Peyer's patch (tissue), 4 donors: ENCODE data around the gene ATP9B. TPM values are rescaled to one million over a fixed set of nuclear protein-coding genes. Genes with fewer than 3 reads are reported as not detected.

Experiments
- DNase-seq, 3 donors: peaks; one replicate each; pipeline ENCODE4 v3.0.0-alpha.2; 2017 to 2019
- H3K27ac ChIP-seq, 4 donors: fragments of 200-600 bp; sonication (generic); one replicate each; pipeline ENCODE4 v1.5.1; 2016 to 2019
- H3K27me3 ChIP-seq, 2 donors: fragments of 200-600 bp; sonication (generic); one replicate each; pipeline ENCODE4 v1.5.1; 2019
- H3K36me3 ChIP-seq, 3 donors: fragments of 200-600 bp; sonication (generic); one replicate each; pipeline ENCODE4 v1.5.1; 2016 to 2019
- H3K4me1 ChIP-seq, 4 donors: fragments of 200-600 bp; sonication (generic); one replicate each; pipeline ENCODE4 v1.5.1; 2016 to 2019
- H3K4me3 ChIP-seq, 4 donors: fragments of 200-600 bp; sonication (generic); 1 replicate in 3 of 4; 2 replicates in 1 of 4; pipeline ENCODE4 v1.5.1; 2016 to 2019; ENCODE audit warnings: mild to moderate bottlenecking in 1 of 4
- H3K9me3 ChIP-seq, 4 donors: fragments of 200-600 bp; sonication (generic); one replicate each; pipeline ENCODE4 v1.5.1; 2016 to 2019; ENCODE audit warnings: mild to moderate bottlenecking in 1 of 4
- POLR2A ChIP-seq, 2 donors: fragments of 450-650 bp; IDR thresholded peaks; one replicate each; pipeline ENCODE4 v1.5.1; 2017; ENCODE audit warnings: antibody characterized with exemption in 2 of 2, mild to moderate bottlenecking in 2 of 2, moderate library complexity in 2 of 2
- total RNA-seq, 4 donors: library from RNA; depleted of rRNA; stranded (reverse); fragments of >200 nt; gene quantifications; one replicate each; pipeline ENCODE4 v1.1.0, GENCODE V29; 2016
- TF ChIP-seq, protein P1 (sequence below), 6 experiments: fragments of 450-650 bp in 4 of 6; fragments of 200-600 bp in 2 of 6; sonication (generic) in 1 of 6; IDR thresholded peaks; one replicate each; pipeline ENCODE4 v1.5.1; 2017 to 2019; ENCODE audit warnings: antibody characterized with exemption in 6 of 6, mild to moderate bottlenecking in 3 of 6, moderate library complexity in 1 of 6

ATP9B gene
- total RNA-seq, 4 donors from 2014 or later: 37.5 to 107 (median 61.9) TPM

DNA sequence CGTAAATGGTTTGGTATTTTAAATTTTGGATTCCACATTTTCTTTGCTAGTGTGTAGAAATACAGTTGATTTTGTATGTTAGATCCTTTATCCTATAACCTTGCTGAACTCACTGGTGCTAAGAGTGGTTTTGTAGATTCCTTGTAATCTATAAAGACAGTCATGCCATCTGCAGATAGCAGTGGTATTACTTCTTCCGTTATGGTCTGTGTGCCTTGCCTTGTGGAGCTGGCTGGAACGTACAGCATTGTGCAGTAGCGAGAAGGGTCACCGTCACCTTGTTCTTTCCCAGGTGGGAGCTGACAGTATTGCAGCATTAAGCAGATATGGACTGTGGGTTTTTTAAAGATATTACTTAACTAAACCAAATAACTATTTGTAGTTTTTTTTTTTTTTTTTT is 33.7 kb downstream of the ATP9B start:
- no peak for TF ChIP-seq POLR2A (IDR thresholded peaks at IDR 0.05)
- TF ChIP-seq, protein P1, sequence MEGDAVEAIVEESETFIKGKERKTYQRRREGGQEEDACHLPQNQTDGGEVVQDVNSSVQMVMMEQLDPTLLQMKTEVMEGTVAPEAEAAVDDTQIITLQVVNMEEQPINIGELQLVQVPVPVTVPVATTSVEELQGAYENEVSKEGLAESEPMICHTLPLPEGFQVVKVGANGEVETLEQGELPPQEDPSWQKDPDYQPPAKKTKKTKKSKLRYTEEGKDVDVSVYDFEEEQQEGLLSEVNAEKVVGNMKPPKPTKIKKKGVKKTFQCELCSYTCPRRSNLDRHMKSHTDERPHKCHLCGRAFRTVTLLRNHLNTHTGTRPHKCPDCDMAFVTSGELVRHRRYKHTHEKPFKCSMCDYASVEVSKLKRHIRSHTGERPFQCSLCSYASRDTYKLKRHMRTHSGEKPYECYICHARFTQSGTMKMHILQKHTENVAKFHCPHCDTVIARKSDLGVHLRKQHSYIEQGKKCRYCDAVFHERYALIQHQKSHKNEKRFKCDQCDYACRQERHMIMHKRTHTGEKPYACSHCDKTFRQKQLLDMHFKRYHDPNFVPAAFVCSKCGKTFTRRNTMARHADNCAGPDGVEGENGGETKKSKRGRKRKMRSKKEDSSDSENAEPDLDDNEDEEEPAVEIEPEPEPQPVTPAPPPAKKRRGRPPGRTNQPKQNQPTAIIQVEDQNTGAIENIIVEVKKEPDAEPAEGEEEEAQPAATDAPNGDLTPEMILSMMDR (IDR thresholded peaks at IDR 0.05): no peak
- peaks cover 0 to 8% (median 0%) of the 10 kb centered on the region in 3 donors for H3K36me3 ChIP-seq
- H3K9me3 ChIP-seq: no peaks in the 10 kb centered on the region
- H3K27me3 ChIP-seq: no peaks in the 10 kb centered on the region
- no peak for DNase-seq
- no peaks in the 10 kb centered on the region for H3K4me1 ChIP-seq
- H3K27ac ChIP-seq: no peak overlapping the region
- no peak overlapping the region for H3K4me3 ChIP-seq

DNA sequence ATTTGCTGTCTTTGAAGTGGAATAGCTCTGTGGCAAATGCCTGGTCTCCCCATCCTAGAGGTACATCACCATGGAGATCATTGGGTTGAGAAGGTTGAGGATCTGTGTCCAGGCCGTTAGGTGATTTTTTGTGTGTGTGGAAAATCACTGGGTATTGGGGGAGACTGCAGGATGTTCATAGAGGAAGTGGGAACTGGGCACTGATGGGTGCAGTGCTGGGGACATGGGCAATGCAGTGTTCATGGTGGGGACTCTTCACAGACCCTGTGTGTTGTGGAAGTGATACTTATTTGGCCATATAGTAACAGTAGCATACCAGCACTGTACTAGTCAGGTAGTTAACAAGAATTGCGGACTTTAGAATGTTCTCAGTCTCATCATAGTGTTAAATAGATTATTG is 34.9 kb downstream of the ATP9B start:
- H3K9me3 ChIP-seq: no peaks in the 10 kb centered on the region
- H3K36me3 ChIP-seq: peaks cover 0 to 8% (median 0%) of the 10 kb centered on the region in 3 donors
- no peak for DNase-seq
- no peak overlapping the region for H3K27ac ChIP-seq
- H3K4me3 ChIP-seq: no peak overlapping the region
- H3K27me3 ChIP-seq: no peaks in the 10 kb centered on the region
- no peak for TF ChIP-seq POLR2A (IDR thresholded peaks at IDR 0.05)
- TF ChIP-seq, protein P1 (IDR thresholded peaks at IDR 0.05): no peak
- no peaks in the 10 kb centered on the region for H3K4me1 ChIP-seq

DNA sequence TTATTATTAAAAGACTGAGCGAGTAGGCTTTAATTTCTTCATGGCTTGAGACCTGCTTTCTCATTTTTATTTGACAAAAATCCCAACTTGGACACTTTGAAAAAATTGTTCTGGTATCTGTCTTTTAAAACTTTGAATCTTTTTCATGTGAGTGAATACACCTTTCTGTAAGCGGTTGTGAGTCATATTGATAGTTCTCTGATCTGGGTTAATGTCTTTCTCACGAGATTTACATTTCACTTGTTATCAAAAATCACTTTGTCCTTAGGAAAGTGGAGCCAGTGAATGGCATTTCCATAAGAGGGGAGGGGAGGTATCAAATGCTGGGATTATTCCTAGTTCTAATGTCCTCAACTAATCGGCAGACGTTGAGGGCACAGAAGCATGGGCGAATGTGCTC is 36.3 kb downstream of the ATP9B start:
- DNase-seq: no peak
- no peak for TF ChIP-seq POLR2A (IDR thresholded peaks at IDR 0.05)
- TF ChIP-seq, protein P1 (IDR thresholded peaks at IDR 0.05): no peak
- no peak overlapping the region for H3K27ac ChIP-seq

DNA sequence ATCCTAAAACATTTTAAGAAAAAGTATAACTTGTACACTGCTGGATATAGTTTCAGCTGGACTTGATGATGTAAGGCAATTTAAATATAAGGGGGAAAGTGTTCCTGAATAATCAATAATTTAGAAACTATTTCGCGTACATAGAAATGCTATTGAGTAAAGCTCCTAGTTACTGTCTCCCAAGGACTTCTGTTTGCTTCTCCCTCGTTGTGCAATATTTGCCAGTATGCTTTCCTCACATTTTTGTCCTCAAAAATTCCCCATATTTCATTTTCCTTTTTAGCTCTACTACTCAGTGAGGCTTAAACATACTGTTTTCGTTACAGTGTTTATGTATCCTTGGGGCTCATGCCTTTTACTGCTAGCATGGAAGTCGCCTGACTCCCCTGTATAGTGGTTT is 36.9 kb downstream of the ATP9B start:
- DNase-seq: no peak
- Histone ChIP-seq H3K9me3 (no peaks in the 10 kb centered on the region), H3K4me3 (no peak overlapping the region), H3K27me3 (no peaks in the 10 kb centered on the region), H3K4me1 (no peaks in the 10 kb centered on the region), H3K36me3 (no peaks in the 10 kb centered on the region), H3K27ac (no peak overlapping the region)
- no peak for TF ChIP-seq POLR2A (IDR thresholded peaks at IDR 0.05)
- TF ChIP-seq, protein P1 (IDR thresholded peaks at IDR 0.05): no peak

More for the DNA sequence above, 36.3 kb downstream of the ATP9B start:
- H3K36me3 ChIP-seq: peaks cover 0 to under 1% (median 0%) of the 10 kb centered on the region in 3 donors
- H3K4me3 ChIP-seq: no peak overlapping the region
- H3K4me1 ChIP-seq: no peaks in the 10 kb centered on the region
- no peaks in the 10 kb centered on the region for H3K27me3 ChIP-seq
- H3K9me3 ChIP-seq: no peaks in the 10 kb centered on the region

DNA sequence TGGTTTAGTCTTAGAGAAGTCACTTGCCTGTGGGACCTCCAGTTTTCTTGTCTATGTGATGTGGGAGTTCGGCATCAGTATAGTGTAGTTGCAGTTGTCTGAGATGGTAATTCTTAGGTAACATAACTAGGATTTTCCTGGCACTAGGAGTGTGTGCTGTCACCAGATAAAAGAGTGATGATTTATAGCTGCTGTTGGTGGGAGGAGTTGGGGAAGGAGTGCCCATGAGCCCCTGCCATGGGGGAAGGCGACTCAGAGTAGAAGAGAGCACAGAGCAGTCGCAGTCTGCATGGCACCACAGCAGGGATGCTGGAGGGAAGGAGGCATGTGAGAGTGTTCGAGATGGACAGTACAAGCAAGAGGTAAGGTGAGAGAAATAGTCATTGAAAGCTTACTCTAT is 38.7 kb downstream of the ATP9B start:
- no peak overlapping the region for H3K4me3 ChIP-seq
- H3K4me1 ChIP-seq: no peaks in the 10 kb centered on the region
- TF ChIP-seq POLR2A (IDR thresholded peaks at IDR 0.05): no peak
- TF ChIP-seq, protein P1 (IDR thresholded peaks at IDR 0.05): no peak
- H3K36me3 ChIP-seq: no peaks in the 10 kb centered on the region
- H3K27ac ChIP-seq: no peak overlapping the region
- no peak for DNase-seq
- H3K27me3 ChIP-seq: no peaks in the 10 kb centered on the region
- H3K9me3 ChIP-seq: no peaks in the 10 kb centered on the region
